HEK293 (cell line): ENCODE data around the gene ZNF829.

Experiments used
- BCL11B ChIP-seq: fragments of 450-650 bp; formaldehyde crosslinking; IDR thresholded peaks from 2 replicates; pipeline ENCODE4 v1.5.1; 2016; ENCODE audit warnings: low read depth, missing biosample characterization, missing genetic modification characterization
- HIC1 ChIP-seq: fragments of 450-650 bp; formaldehyde crosslinking; IDR thresholded peaks from 2 replicates; pipeline ENCODE4 v1.5.1; 2016; ENCODE audit warnings: missing biosample characterization, missing genetic modification characterization
- OVOL3 ChIP-seq: fragments of 450-650 bp; formaldehyde crosslinking; IDR thresholded peaks from 2 replicates; pipeline ENCODE4 v1.5.1; 2016; ENCODE audit warnings: missing biosample characterization, missing genetic modification characterization
- REST ChIP-seq: fragments of 450-650 bp; formaldehyde crosslinking; IDR thresholded peaks from 2 replicates; pipeline ENCODE4 v1.5.1; 2016; ENCODE audit warnings: missing biosample characterization, missing genetic modification characterization
- ZBTB21 ChIP-seq: fragments of 450-650 bp; formaldehyde crosslinking; IDR thresholded peaks from 2 replicates; pipeline ENCODE4 v1.5.1; 2017; ENCODE audit warnings: missing biosample characterization, missing genetic modification characterization
- ZBTB48 ChIP-seq: fragments of 450-650 bp; formaldehyde crosslinking; IDR thresholded peaks from 2 replicates; pipeline ENCODE4 v1.5.1; 2016; ENCODE audit warnings: missing biosample characterization, missing genetic modification characterization
- ZBTB7A ChIP-seq: fragments of 450-650 bp; formaldehyde crosslinking; IDR thresholded peaks from 2 replicates; pipeline ENCODE4 v1.5.1; 2016; ENCODE audit warnings: low read depth, missing biosample characterization, missing genetic modification characterization
- ZBTB8A ChIP-seq: fragments of 450-650 bp; formaldehyde crosslinking; IDR thresholded peaks from 2 replicates; pipeline ENCODE4 v1.5.1; 2016; ENCODE audit warnings: missing biosample characterization, missing genetic modification characterization
- ZEB2 ChIP-seq: fragments of 450-650 bp; formaldehyde crosslinking; IDR thresholded peaks from 2 replicates; pipeline ENCODE4 v1.5.1; 2016; ENCODE audit warnings: missing biosample characterization, missing genetic modification characterization
- ZFHX2 ChIP-seq: fragments of 450-650 bp; formaldehyde crosslinking; conservative IDR thresholded peaks from 2 replicates; pipeline ENCODE4 v1.5.1; 2016; ENCODE audit warnings: missing biosample characterization, missing genetic modification characterization
- ZNF146 ChIP-seq: fragments of 450-650 bp; formaldehyde crosslinking; IDR thresholded peaks from 2 replicates; pipeline ENCODE4 v1.5.1; 2016; ENCODE audit warnings: missing biosample characterization, missing genetic modification characterization
- ZNF16 ChIP-seq: fragments of 450-650 bp; formaldehyde crosslinking; IDR thresholded peaks from 2 replicates; pipeline ENCODE4 v1.5.1; 2016; ENCODE audit warnings: low read depth, missing biosample characterization, missing genetic modification characterization
- ZNF239 ChIP-seq: fragments of 450-650 bp; formaldehyde crosslinking; IDR thresholded peaks from 2 replicates; pipeline ENCODE4 v1.5.1; 2016; ENCODE audit warnings: missing biosample characterization, missing genetic modification characterization
- ZNF266 ChIP-seq: fragments of 450-650 bp; formaldehyde crosslinking; IDR thresholded peaks from 2 replicates; pipeline ENCODE4 v1.5.1; 2016; ENCODE audit warnings: missing biosample characterization, missing genetic modification characterization, low read depth
- ZNF274 ChIP-seq, 2 experiments: fragments of 200-500 bp in 1 of 2; fragments of 450-650 bp in 1 of 2; sonication (Bioruptor generic) in 1 of 2; formaldehyde crosslinking in 1 of 2; IDR thresholded peaks; 2 replicates each; pipeline versions ENCODE4 v1.5.1 to v1.6.1; 2014 to 2016; ENCODE audit warnings: borderline replicate concordance in 1 of 2, inconsistent platforms in 1 of 2, low read length in 1 of 2, missing biosample characterization in 1 of 2, missing genetic modification characterization in 1 of 2
- ZNF341 ChIP-seq: fragments of 450-650 bp; formaldehyde crosslinking; IDR thresholded peaks from 2 replicates; pipeline ENCODE4; 2016; ENCODE audit warnings: low read depth, missing biosample characterization, missing genetic modification characterization
- ZNF350 ChIP-seq: fragments of 450-650 bp; formaldehyde crosslinking; IDR thresholded peaks from 2 replicates; pipeline ENCODE4 v1.5.0; 2017; ENCODE audit warnings: missing biosample characterization, mild to moderate bottlenecking, missing genetic modification characterization
- ZNF513 ChIP-seq: fragments of 450-650 bp; IDR thresholded peaks from 2 replicates; pipeline ENCODE4 v1.5.1; 2018; ENCODE audit warnings: missing biosample characterization, missing genetic modification characterization
- ZNF660 ChIP-seq: fragments of 450-650 bp; IDR thresholded peaks from 2 replicates; pipeline ENCODE4 v1.5.1; 2018; ENCODE audit warnings: missing biosample characterization, mild to moderate bottlenecking, missing genetic modification characterization
- ZNF701 ChIP-seq: fragments of 450-650 bp; formaldehyde crosslinking; IDR thresholded peaks from 2 replicates; pipeline ENCODE4 v1.5.1; 2016; ENCODE audit warnings: missing biosample characterization, missing genetic modification characterization
- ZNF768 ChIP-seq: fragments of 450-650 bp; formaldehyde crosslinking; IDR thresholded peaks from 2 replicates; pipeline ENCODE4 v1.5.1; 2018; ENCODE audit warnings: missing biosample characterization, mild to moderate bottlenecking, missing genetic modification characterization
- ZSCAN30 ChIP-seq: fragments of 450-650 bp; IDR thresholded peaks from 2 replicates; pipeline ENCODE4 v1.5.1; 2018; ENCODE audit warnings: missing biosample characterization, mild to moderate bottlenecking, missing genetic modification characterization, moderate library complexity
- TF ChIP-seq, protein P1 (sequence below): fragments of 450-650 bp; formaldehyde crosslinking; IDR thresholded peaks from 2 replicates; pipeline ENCODE4 v1.5.1; 2016; ENCODE audit warnings: missing biosample characterization, missing genetic modification characterization
- TF ChIP-seq, protein P2 (sequence below): fragments of 450-650 bp; formaldehyde crosslinking; IDR thresholded peaks from 2 replicates; pipeline ENCODE4; 2016; ENCODE audit warnings: missing biosample characterization, missing genetic modification characterization
- TF ChIP-seq, protein P3 (sequence below): fragments of 450-650 bp; formaldehyde crosslinking; IDR thresholded peaks from 2 replicates; pipeline ENCODE4 v1.5.1; 2017; ENCODE audit warnings: missing biosample characterization, missing genetic modification characterization

The ZNF829 gene

DNA sequence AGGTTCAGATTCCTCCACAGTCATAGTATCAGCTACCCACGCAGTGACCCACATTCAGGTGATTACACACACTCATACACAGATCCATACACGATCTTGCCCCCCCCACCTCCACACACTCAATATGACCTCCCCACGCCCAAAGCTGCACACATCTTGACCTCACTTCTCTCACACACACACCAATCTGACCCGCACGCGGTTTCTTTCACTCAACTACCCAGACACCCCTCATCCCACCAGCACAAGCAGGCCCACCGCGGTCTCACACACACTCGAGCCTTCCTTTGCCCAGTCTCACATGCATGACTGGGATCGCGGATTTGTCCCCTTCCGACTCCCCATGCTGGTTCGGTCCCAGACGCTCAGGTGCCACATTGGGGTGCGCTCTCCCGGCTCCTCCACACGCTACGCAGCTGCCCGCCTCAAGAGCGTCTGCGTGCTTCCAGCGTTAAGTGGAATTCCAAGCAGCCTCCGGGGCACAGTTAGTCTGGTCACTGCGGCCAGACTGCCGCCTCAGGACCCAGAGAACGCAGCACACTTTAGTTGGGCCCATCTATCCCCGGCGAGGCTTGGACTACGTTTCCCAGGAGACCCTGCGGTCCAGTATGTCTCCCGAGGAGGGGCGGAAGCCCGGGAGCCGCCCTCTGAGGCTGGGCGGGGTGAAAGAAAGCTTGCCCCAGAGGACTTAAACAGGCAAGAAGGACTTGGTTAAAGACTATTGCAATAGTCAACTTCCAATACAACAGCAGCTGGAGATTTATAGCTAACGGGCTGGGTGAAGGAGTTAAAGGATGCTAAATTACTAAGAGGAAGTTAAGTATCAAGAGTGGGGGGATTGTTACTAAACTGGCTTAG lies 66.2 kb downstream of the ZNF829 start (continued):
- TF ChIP-seq ZNF146 (0 out of 2 replicates have a peak, but pooled peaks have one; percentile 57), ZSCAN30 (tag by site-specific recombination) (peak; percentile 44; the same call in 1 of the 2 replicates), ZFHX2 (tag by site-specific recombination) (peak; percentile 96), ZNF16 (tag by site-specific recombination) (no peak; the same call in 1 of the 2 replicates), OVOL3 (tag by site-specific recombination) (0 out of 2 replicates have a peak, but pooled peaks have one; percentile 8), HIC1 (no peak), ZNF513 (tag by site-specific recombination) (no peak), BCL11B (tag by site-specific recombination) (peak; percentile 86; the same call in 1 of the 2 replicates), REST (tag by site-specific recombination) (peak; percentile 46; the same call in 1 of the 2 replicates), ZNF341 (peak; percentile 73), ZBTB48 (peak; percentile 90), ZBTB21 (tag by site-specific recombination) (peak; percentile 74), ZBTB8A (peak; percentile 77), ZNF350 (tag by site-specific recombination) (no peak), ZNF701 (tag by site-specific recombination) (peak; percentile 40; the same call in 1 of the 2 replicates), ZNF239 (tag by site-specific recombination) (peak; percentile 70; the same call in 1 of the 2 replicates), ZNF266 (tag by site-specific recombination) (peak; percentile 55; the same call in 1 of the 2 replicates), ZEB2 (tag by site-specific recombination) (0 out of 2 replicates have a peak, but pooled peaks have one; percentile 46), ZNF768 (no peak; the same call in 1 of the 2 replicates), ZNF274 (IDR thresholded peaks at IDR 0.05; ENCODE audit: low read length) (no peak), ZNF274 (tag by site-specific recombination; IDR thresholded peaks at IDR 0.05; ENCODE audit: borderline replicate concordance) (no peak), ZNF660 (tag by site-specific recombination) (peak; percentile 76), ZBTB7A (peak; percentile 61; the same call in 1 of the 2 replicates)
- TF ChIP-seq, protein P1, sequence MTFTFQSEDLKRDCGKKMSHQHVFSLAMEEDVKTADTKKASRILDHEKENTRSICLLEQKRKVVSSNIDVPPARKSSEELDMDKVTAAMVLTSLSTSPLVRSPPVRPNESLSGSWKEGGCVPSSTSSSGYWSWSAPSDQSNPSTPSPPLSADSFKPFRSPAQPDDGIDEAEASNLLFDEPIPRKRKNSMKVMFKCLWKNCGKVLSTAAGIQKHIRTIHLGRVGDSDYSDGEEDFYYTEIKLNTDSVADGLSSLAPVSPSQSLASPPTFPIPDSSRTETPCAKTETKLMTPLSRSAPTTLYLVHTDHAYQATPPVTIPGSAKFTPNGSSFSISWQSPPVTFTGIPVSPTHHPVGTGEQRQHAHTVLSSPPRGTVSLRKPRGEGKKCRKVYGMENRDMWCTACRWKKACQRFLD (tag by site-specific recombination), result 0 out of 2 replicates have a peak, but pooled peaks have one; percentile 36
- TF ChIP-seq, protein P2, sequence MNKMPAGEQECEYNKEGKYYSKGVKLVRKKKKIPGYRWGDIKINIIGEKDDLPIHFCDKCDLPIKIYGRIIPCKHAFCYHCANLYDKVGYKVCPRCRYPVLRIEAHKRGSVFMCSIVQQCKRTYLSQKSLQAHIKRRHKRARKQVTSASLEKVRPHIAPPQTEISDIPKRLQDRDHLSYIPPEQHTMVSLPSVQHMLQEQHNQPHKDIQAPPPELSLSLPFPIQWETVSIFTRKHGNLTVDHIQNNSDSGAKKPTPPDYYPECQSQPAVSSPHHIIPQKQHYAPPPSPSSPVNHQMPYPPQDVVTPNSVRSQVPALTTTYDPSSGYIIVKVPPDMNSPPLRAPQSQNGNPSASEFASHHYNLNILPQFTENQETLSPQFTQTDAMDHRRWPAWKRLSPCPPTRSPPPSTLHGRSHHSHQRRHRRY (tag by site-specific recombination), result peak; percentile 90; the same call in 1 of the 2 replicates
- TF ChIP-seq, protein P3, sequence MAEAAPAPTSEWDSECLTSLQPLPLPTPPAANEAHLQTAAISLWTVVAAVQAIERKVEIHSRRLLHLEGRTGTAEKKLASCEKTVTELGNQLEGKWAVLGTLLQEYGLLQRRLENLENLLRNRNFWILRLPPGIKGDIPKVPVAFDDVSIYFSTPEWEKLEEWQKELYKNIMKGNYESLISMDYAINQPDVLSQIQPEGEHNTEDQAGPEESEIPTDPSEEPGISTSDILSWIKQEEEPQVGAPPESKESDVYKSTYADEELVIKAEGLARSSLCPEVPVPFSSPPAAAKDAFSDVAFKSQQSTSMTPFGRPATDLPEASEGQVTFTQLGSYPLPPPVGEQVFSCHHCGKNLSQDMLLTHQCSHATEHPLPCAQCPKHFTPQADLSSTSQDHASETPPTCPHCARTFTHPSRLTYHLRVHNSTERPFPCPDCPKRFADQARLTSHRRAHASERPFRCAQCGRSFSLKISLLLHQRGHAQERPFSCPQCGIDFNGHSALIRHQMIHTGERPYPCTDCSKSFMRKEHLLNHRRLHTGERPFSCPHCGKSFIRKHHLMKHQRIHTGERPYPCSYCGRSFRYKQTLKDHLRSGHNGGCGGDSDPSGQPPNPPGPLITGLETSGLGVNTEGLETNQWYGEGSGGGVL (tag by site-specific recombination), result peak; percentile 78
